Astrocyte (in vitro differentiated cells and primary cell): ENCODE measurements around the gene CELA3B.

Experiments used
- EZH2 ChIP-seq: IDR thresholded peaks from 2 replicates; pipeline ENCODE4 v1.6.1; 2012; ENCODE audit warnings: mild to moderate bottlenecking, low read length, inconsistent platforms; ENCODE audit not compliant: insufficient read depth
- TF ChIP-seq, protein P1 (sequence below): IDR thresholded peaks from 2 replicates; pipeline ENCODE4 v1.5.1; 2011; ENCODE audit warnings: low read depth, mild to moderate bottlenecking, inconsistent platforms, low read length, moderate library complexity; ENCODE audit not compliant: insufficient read depth

GRCh38 chr1:21927533-21928237, 49.1 kb upstream of the CELA3B start:
- TF ChIP-seq, protein P1, sequence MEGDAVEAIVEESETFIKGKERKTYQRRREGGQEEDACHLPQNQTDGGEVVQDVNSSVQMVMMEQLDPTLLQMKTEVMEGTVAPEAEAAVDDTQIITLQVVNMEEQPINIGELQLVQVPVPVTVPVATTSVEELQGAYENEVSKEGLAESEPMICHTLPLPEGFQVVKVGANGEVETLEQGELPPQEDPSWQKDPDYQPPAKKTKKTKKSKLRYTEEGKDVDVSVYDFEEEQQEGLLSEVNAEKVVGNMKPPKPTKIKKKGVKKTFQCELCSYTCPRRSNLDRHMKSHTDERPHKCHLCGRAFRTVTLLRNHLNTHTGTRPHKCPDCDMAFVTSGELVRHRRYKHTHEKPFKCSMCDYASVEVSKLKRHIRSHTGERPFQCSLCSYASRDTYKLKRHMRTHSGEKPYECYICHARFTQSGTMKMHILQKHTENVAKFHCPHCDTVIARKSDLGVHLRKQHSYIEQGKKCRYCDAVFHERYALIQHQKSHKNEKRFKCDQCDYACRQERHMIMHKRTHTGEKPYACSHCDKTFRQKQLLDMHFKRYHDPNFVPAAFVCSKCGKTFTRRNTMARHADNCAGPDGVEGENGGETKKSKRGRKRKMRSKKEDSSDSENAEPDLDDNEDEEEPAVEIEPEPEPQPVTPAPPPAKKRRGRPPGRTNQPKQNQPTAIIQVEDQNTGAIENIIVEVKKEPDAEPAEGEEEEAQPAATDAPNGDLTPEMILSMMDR, result no peak
- no peak for TF ChIP-seq EZH2
